IMR-90 (cell line): ENCODE measurements around the gene SLC22A7. TPM values are rescaled to one million over a fixed set of nuclear protein-coding genes. Genes with fewer than 3 reads are reported as not detected.

ENCODE experiments used
- ATAC-seq: fragments of 200-7000 bp; cut with Tn5 transposase; 2 replicates; pipeline ENCODE4 v1.9.1; 2020; ENCODE audit warnings: low read depth, mild to moderate bottlenecking, moderate library complexity
- BruUV-seq: library from RNA; stranded (reverse); fragments of 400-500 nt; replicated peaks from 2 replicates; lab custom pipeline; 2021; lab: Mats Ljungman, UMichigan
- CTCF ChIA-PET: fragments of 300-600 bp; formaldehyde crosslinking; extraction: SDS; loops from one replicate; lab custom pipeline; 2021; ENCODE audit warnings: antibody characterized with exemption; lab: Yijun Ruan, JAX
- POLR2A ChIA-PET: fragments of 300-600 bp; sonication (Branson Sonifier 250); formaldehyde crosslinking; loops from one replicate; lab custom pipeline; 2022; ENCODE audit warnings: antibody characterized with exemption; ENCODE audit not compliant: unreplicated experiment; lab: Charles Lee
- DNase-seq: peaks from one replicate; pipeline ENCODE4 v3.0.0; 2013
- H2AFZ ChIP-seq: replicated peaks from 2 replicates; pipeline ENCODE3; 2013; ENCODE audit warnings: low read length, mild to moderate bottlenecking; ENCODE audit not compliant: poor library complexity
- H2AK5ac ChIP-seq: 2 replicates; pipeline ENCODE4 v1.6.1; 2013; ENCODE audit warnings: low read depth, low read length, inconsistent platforms
- H2AK9ac ChIP-seq: replicated peaks from 2 replicates; pipeline ENCODE3; 2013; ENCODE audit warnings: mild to moderate bottlenecking, low read depth, low read length, moderate library complexity; ENCODE audit not compliant: poor library complexity
- H2BK120ac ChIP-seq: 2 replicates; pipeline ENCODE4 v1.6.1; 2013; ENCODE audit warnings: low read depth, low read length, inconsistent platforms
- H2BK15ac ChIP-seq: 3 replicates; pipeline ENCODE4 v1.6.1; 2013; ENCODE audit warnings: low read depth, low read length, inconsistent platforms
- H2BK20ac ChIP-seq: 2 replicates; pipeline ENCODE4 v1.6.1; 2013; ENCODE audit warnings: low read depth, mild to moderate bottlenecking, inconsistent platforms, low read length, moderate library complexity
- H2BK5ac ChIP-seq: 2 replicates; pipeline ENCODE4 v1.6.1; 2013; ENCODE audit warnings: mild to moderate bottlenecking, low read depth, low read length, inconsistent platforms; ENCODE audit not compliant: poor library complexity, severe bottlenecking
- H3K14ac ChIP-seq: replicated peaks from 2 replicates; pipeline ENCODE4 v1.6.1; 2013; ENCODE audit warnings: low read depth, low read length, inconsistent platforms
- H3K18ac ChIP-seq: 2 replicates; pipeline ENCODE4 v1.6.1; 2013; ENCODE audit warnings: low read depth, low read length, control low read depth
- H3K23ac ChIP-seq: 2 replicates; pipeline ENCODE4 v1.6.1; 2013; ENCODE audit warnings: low read depth, low read length, inconsistent platforms
- H3K27ac ChIP-seq: 2 replicates; pipeline ENCODE4 v1.5.1; 2013; ENCODE audit warnings: mild to moderate bottlenecking, control low read depth, low read length; ENCODE audit not compliant: insufficient read depth
- H3K27me3 ChIP-seq: 2 replicates; pipeline ENCODE4 v1.6.1; 2013; ENCODE audit warnings: low read length; ENCODE audit not compliant: control insufficient read depth, insufficient read depth
- H3K36me3 ChIP-seq: 2 replicates; pipeline ENCODE4 v1.6.1; 2013; ENCODE audit warnings: low read length, mixed read lengths; ENCODE audit not compliant: control insufficient read depth, insufficient read depth
- H3K4ac ChIP-seq: 2 replicates; pipeline ENCODE4 v1.6.1; 2013; ENCODE audit warnings: low read depth, low read length, inconsistent platforms
- H3K4me1 ChIP-seq: 2 replicates; pipeline ENCODE4 v1.6.1; 2013; ENCODE audit warnings: low read length, mixed read lengths; ENCODE audit not compliant: control insufficient read depth, insufficient read depth
- H3K4me2 ChIP-seq: 2 replicates; pipeline ENCODE4 v1.6.1; 2013; ENCODE audit warnings: low read depth, mild to moderate bottlenecking, control low read depth, low read length, moderate library complexity
- H3K4me3 ChIP-seq: 2 replicates; pipeline ENCODE4 v1.5.1; 2013; ENCODE audit warnings: low read depth, mild to moderate bottlenecking, control low read depth, low read length, moderate library complexity; ENCODE audit not compliant: insufficient read depth
- H3K56ac ChIP-seq: 2 replicates; pipeline ENCODE4 v1.6.1; 2013; ENCODE audit warnings: low read length, inconsistent platforms; ENCODE audit not compliant: insufficient read depth; ENCODE audit errors: extremely low read depth
- H3K79me1 ChIP-seq, 2 experiments: 2 replicates each; pipeline ENCODE4 v1.6.1; 2013; ENCODE audit warnings: low read length in 2 of 2, inconsistent platforms in 1 of 2, low read depth in 1 of 2
- H3K9ac ChIP-seq: 2 replicates; pipeline ENCODE4 v1.6.1; 2013; ENCODE audit warnings: low read depth, low read length, control low read depth
- H3K9me1 ChIP-seq: 2 replicates; pipeline ENCODE4 v1.6.1; 2013; ENCODE audit warnings: low read length, inconsistent platforms; ENCODE audit not compliant: insufficient read depth
- H3K9me3 ChIP-seq: 2 replicates; pipeline ENCODE4 v1.6.1; 2013; ENCODE audit warnings: low read length; ENCODE audit not compliant: control insufficient read depth, insufficient read depth
- H4K20me1 ChIP-seq: 2 replicates; pipeline ENCODE4 v1.6.1; 2013; ENCODE audit warnings: low read length, inconsistent platforms; ENCODE audit not compliant: insufficient read depth
- H4K5ac ChIP-seq: 2 replicates; pipeline ENCODE4 v1.6.1; 2013; ENCODE audit warnings: mild to moderate bottlenecking, low read depth, low read length, control low read depth
- H4K8ac ChIP-seq, 2 experiments: 2 replicates each; pipeline ENCODE4 v1.6.1; 2013; ENCODE audit warnings: low read depth in 2 of 2, low read length in 2 of 2, control low read depth in 1 of 2, inconsistent platforms in 1 of 2
- H4K91ac ChIP-seq: 2 replicates; pipeline ENCODE4 v1.6.1; 2013; ENCODE audit warnings: low read depth, low read length, inconsistent platforms; ENCODE audit not compliant: insufficient read depth
- BHLHE40 ChIP-seq: fragments of 150-350 bp; IDR thresholded peaks from 2 replicates; pipeline ENCODE4 v1.6.1; 2016; ENCODE audit warnings: mild to moderate bottlenecking, low read depth, low read length
- CEBPB ChIP-seq: IDR thresholded peaks from 2 replicates; pipeline ENCODE4 v1.6.1; 2012; ENCODE audit warnings: low read depth, low read length, improper control_type of control experiment
- FOS ChIP-seq: fragments of 150-350 bp; IDR thresholded peaks from 2 replicates; pipeline ENCODE4 v1.6.1; 2016; ENCODE audit warnings: low read depth, low read length
- MAZ ChIP-seq: IDR thresholded peaks from 2 replicates; pipeline ENCODE4 v1.6.1; 2012; ENCODE audit warnings: low read depth, mild to moderate bottlenecking, low read length, improper control_type of control experiment, moderate library complexity, borderline replicate concordance
- NFE2L2 ChIP-seq: fragments of 150-350 bp; IDR thresholded peaks from 2 replicates; pipeline ENCODE4 v1.6.1; 2016; ENCODE audit warnings: low read depth, mild to moderate bottlenecking, low read length
- POLR2A ChIP-seq: IDR thresholded peaks from 2 replicates; pipeline ENCODE4 v1.6.1; 2012; ENCODE audit warnings: mild to moderate bottlenecking, low read depth, low read length
- RFX5 ChIP-seq: IDR thresholded peaks from 2 replicates; pipeline ENCODE4 v1.8.0; 2012; ENCODE audit warnings: low read depth, mild to moderate bottlenecking, low read length, moderate library complexity
- WGBS, 2 experiments: methylation state at CpG; one replicate each; pipeline versions ENCODE4 v1.1.5 to v1.1.7; 2013; ENCODE audit warnings: missing lambda C conversion rate in 2 of 2; ENCODE audit not compliant: insufficient read length in 1 of 2; ENCODE audit errors: extremely low coverage in 2 of 2; 5-methylcytosine and 5-hydroxymethylcytosine counted together
- dilution Hi-C: fragments of 300-500 bp; cut with HindIII; formaldehyde crosslinking; loops from one replicate; pipeline ENCODE4 v1.14.3; 2018; ENCODE audit warnings: low sequenced_read_pairs; ENCODE audit not compliant: unreplicated experiment
- in situ Hi-C: fragments of 300-500 bp; cut with MboI; formaldehyde crosslinking; loops from 3 replicates; pipeline ENCODE4 v1.14.3; 2019; ENCODE audit warnings: low sequenced_read_pairs, inconsistent platforms, mixed read lengths
- intact Hi-C: fragments of 100-400 bp; cut with micrococcal nuclease; formaldehyde crosslinking; loops from 2 replicates; pipeline ENCODE4 v1.10.0; 2022
- polyA plus RNA-seq, 3 experiments: library from polyadenylated mRNA; depleted of rRNA; stranded (reverse); fragments of >200 nt; gene quantifications; 2 replicates each; pipeline ENCODE4 v1.2.3, GENCODE V29; 2012; ENCODE audit warnings: low replicate concordance in 1 of 3
- total RNA-seq: library from RNA; depleted of rRNA; stranded (reverse); fragments of >200 nt; gene quantifications from 2 replicates; pipeline ENCODE4 v1.2.3, GENCODE V29; 2012
- TF ChIP-seq, protein P1 (sequence below): fragments of 150-350 bp; IDR thresholded peaks from 2 replicates; pipeline ENCODE4 v1.6.1; 2017; ENCODE audit warnings: mild to moderate bottlenecking, antibody characterized with exemption, low read length, low read depth
- TF ChIP-seq, protein P2 (sequence below): fragments of 150-350 bp; IDR thresholded peaks from 2 replicates; pipeline ENCODE4 v1.6.1; 2016; ENCODE audit warnings: low read depth, mild to moderate bottlenecking, low read length, moderate library complexity, borderline replicate concordance
- TF ChIP-seq, protein P3 (sequence below): conservative IDR thresholded peaks from 2 replicates; pipeline ENCODE4 v1.5.1; 2012; ENCODE audit warnings: mild to moderate bottlenecking, low read depth, low read length, improper control_type of control experiment

The SLC22A7 gene
- total and polyA plus RNA-seq, 2 of the 4 experiments (the other 2 are of a cell fraction) = not detected

DNA sequence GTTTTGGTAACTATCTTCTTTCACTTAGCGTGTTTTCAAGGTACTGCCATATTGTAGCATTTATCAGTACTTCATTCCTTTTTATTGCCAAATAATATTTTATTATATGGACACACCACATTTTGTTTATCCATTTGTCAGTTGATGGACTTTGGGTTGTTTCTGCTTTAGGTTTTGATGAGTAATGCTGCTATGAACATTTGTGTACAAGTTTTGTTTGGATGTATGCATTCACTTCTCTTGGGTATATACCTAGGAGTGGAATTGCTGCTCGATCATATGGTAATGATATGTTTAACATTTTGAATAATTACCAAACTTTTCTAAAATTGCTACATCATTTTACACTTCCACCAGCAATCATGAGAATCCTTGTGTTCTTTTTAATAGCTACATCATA, 6.4 kb upstream of the SLC22A7 start:
- BruUV-seq = no TSS peak

More for the DNA sequence above, 6.4 kb upstream of the SLC22A7 start:
- no peak overlapping the region for H3K4me3 ChIP-seq
- POLR2A ChIA-PET = interaction anchor here (0.6 kb wide), 1 partner anchor 546 kb away, joined by 4 read pairs; the partner anchor contains the start of gene TBCC
- H3K36me3 ChIP-seq = no peaks in the 10 kb centered on the region
- H2AK9ac ChIP-seq = no peak overlapping the region
- H4K20me1 ChIP-seq = no peaks in the 10 kb centered on the region
- no peak overlapping the region for H2AFZ ChIP-seq
- no peak overlapping the region for H3K14ac ChIP-seq
- ATAC-seq (no peak), DNase-seq (no peak)
- no peak overlapping the region for H3K23ac ChIP-seq
- H3K9me1 ChIP-seq = no peaks in the 10 kb centered on the region
- intact Hi-C loops (no loop called here), in situ Hi-C loops (no loop called here), dilution Hi-C loops (no loop called here)
- no peaks in the 10 kb centered on the region for H3K9me3 ChIP-seq
- no peak overlapping the region for H2AK5ac ChIP-seq
- H2BK15ac ChIP-seq = no peak overlapping the region
- H3K27ac ChIP-seq = no peak overlapping the region
- no peak overlapping the region for H2BK5ac ChIP-seq
- H3K79me1 ChIP-seq = no peaks in the 10 kb centered on the region
- H3K4me2 ChIP-seq = no peak overlapping the region
- no peak overlapping the region for H4K8ac ChIP-seq
- no peak overlapping the region for H4K5ac ChIP-seq
- H3K18ac ChIP-seq = no peak overlapping the region
- H2BK20ac ChIP-seq = no peak overlapping the region
- CTCF ChIA-PET = no interaction called here
- no peak overlapping the region for H3K4ac ChIP-seq
- H2BK120ac ChIP-seq = no peak overlapping the region
- WGBS, 2 experiments = no CpG with 5 or more reads among the region's 2 CpGs
- TF ChIP-seq, protein P1, sequence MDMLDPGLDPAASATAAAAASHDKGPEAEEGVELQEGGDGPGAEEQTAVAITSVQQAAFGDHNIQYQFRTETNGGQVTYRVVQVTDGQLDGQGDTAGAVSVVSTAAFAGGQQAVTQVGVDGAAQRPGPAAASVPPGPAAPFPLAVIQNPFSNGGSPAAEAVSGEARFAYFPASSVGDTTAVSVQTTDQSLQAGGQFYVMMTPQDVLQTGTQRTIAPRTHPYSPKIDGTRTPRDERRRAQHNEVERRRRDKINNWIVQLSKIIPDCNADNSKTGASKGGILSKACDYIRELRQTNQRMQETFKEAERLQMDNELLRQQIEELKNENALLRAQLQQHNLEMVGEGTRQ = no peak
- TF ChIP-seq RFX5 = no peak
- TF ChIP-seq, protein P2, sequence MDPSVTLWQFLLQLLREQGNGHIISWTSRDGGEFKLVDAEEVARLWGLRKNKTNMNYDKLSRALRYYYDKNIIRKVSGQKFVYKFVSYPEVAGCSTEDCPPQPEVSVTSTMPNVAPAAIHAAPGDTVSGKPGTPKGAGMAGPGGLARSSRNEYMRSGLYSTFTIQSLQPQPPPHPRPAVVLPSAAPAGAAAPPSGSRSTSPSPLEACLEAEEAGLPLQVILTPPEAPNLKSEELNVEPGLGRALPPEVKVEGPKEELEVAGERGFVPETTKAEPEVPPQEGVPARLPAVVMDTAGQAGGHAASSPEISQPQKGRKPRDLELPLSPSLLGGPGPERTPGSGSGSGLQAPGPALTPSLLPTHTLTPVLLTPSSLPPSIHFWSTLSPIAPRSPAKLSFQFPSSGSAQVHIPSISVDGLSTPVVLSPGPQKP = no peak
- no peak for TF ChIP-seq FOS
- TF ChIP-seq CEBPB = no peak
- TF ChIP-seq, protein P3, sequence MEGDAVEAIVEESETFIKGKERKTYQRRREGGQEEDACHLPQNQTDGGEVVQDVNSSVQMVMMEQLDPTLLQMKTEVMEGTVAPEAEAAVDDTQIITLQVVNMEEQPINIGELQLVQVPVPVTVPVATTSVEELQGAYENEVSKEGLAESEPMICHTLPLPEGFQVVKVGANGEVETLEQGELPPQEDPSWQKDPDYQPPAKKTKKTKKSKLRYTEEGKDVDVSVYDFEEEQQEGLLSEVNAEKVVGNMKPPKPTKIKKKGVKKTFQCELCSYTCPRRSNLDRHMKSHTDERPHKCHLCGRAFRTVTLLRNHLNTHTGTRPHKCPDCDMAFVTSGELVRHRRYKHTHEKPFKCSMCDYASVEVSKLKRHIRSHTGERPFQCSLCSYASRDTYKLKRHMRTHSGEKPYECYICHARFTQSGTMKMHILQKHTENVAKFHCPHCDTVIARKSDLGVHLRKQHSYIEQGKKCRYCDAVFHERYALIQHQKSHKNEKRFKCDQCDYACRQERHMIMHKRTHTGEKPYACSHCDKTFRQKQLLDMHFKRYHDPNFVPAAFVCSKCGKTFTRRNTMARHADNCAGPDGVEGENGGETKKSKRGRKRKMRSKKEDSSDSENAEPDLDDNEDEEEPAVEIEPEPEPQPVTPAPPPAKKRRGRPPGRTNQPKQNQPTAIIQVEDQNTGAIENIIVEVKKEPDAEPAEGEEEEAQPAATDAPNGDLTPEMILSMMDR = no peak
- TF ChIP-seq POLR2A = no peak
- no peak for TF ChIP-seq MAZ
- no peak for TF ChIP-seq BHLHE40
- no peak for TF ChIP-seq NFE2L2
- H3K4me1 ChIP-seq = no peaks in the 10 kb centered on the region
- no peak overlapping the region for H3K56ac ChIP-seq
- H3K9ac ChIP-seq = no peak overlapping the region
- H4K91ac ChIP-seq = no peak overlapping the region
- H3K27me3 ChIP-seq = peaks cover 29% of the 10 kb centered on the region; the same call in 1 of the 2 replicates
